ENCODE measurements around the gene PRKX.
"Not testable (repeated sequence)": the region's sequence is repeated elsewhere in the genome, so short reads cannot be mapped to it uniquely, and the experiment has no call there.

PRKX gene

DNA sequence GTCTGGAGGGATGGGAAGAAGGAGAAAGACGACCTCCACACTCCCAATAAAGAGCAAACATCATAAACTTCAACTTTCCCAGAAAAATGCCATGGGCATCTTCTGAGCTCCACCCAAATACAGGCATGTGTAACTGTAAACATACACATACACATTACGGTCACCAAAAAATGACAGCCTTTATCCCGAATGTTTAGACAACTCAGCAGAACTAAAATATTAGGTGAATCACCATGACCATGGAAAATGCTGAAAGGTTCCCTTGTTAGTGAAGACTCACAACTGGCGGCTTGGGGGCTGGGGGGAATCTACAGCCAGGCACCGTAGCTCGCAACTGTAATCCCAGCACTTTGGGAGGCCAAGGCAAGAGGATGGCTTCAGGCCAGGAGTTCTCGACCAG lies 33.0 kb downstream of the PRKX start:
- H3K79me2 ChIP-seq (ENCODE audit: control insufficient read depth, insufficient read depth, low read length, unreplicated experiment): no peaks in the 10 kb centered on the region
- H3K4me1 ChIP-seq (ENCODE audit: control insufficient read depth, insufficient read depth, low read length, unreplicated experiment): no peaks in the 10 kb centered on the region
- no peak overlapping the region for H3K27ac ChIP-seq (ENCODE audit: low read depth, low read length)
- H3K4me3 ChIP-seq (ENCODE audit: low read depth, low read length): no peak overlapping the region
- no peaks in the 10 kb centered on the region for H3K36me3 ChIP-seq (ENCODE audit: insufficient read depth, low read length)
- H3K27me3 ChIP-seq (ENCODE audit: insufficient read depth, low read length): no peaks in the 10 kb centered on the region
- no peak overlapping the region for H2AFZ ChIP-seq (ENCODE audit: low read length, unreplicated experiment)

- H3K4me1 ChIP-seq (ENCODE audit: control insufficient read depth, insufficient read depth, low read length, unreplicated experiment): no peaks in the 10 kb centered on the region
- H2AFZ ChIP-seq (ENCODE audit: low read length, unreplicated experiment): no peak overlapping the region
- no peak overlapping the region for H3K4me3 ChIP-seq (ENCODE audit: low read depth, low read length)
- no peaks in the 10 kb centered on the region for H3K36me3 ChIP-seq (ENCODE audit: insufficient read depth, low read length)
- no peak overlapping the region for H3K27ac ChIP-seq (ENCODE audit: low read depth, low read length)
- H3K27me3 ChIP-seq (ENCODE audit: insufficient read depth, low read length): no peaks in the 10 kb centered on the region
- H3K79me2 ChIP-seq (ENCODE audit: control insufficient read depth, insufficient read depth, low read length, unreplicated experiment): no peaks in the 10 kb centered on the region
These were observed 33.8 kb downstream of the PRKX start for GRCh38 chrX:3679669-3680068.

DNA sequence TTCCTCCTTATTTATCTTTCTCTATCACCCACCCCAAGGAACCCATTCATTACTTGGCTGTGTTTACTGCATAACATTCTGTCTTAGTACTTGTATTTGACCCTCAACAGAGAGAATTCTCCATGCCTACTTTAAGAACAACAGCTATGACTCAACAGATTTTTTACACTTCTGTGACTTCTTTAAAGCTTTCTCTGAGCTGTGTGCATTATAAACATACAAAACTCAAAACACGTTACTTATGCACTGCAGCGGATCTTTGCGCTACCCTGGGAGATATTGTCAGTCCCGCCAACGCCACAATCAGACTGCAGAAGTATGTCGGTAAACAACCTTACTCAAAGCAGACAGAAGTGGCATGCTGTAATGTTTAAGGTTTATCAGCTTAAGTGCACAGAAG lies 35.1 kb downstream of the PRKX start:
- Histone ChIP-seq H3K4me3 (ENCODE audit: low read depth, low read length) (no peak overlapping the region), H3K79me2 (ENCODE audit: control insufficient read depth, insufficient read depth, low read length, unreplicated experiment) (no peaks in the 10 kb centered on the region), H2AFZ (ENCODE audit: low read length, unreplicated experiment) (no peak overlapping the region), H3K27me3 (ENCODE audit: insufficient read depth, low read length) (no peaks in the 10 kb centered on the region), H3K4me1 (ENCODE audit: control insufficient read depth, insufficient read depth, low read length, unreplicated experiment) (no peaks in the 10 kb centered on the region), H3K27ac (ENCODE audit: low read depth, low read length) (no peak overlapping the region), H3K36me3 (ENCODE audit: insufficient read depth, low read length) (no peaks in the 10 kb centered on the region)

GRCh38 chrX:3674881-3675280 lies 38.6 kb downstream of the PRKX start:
- H2AFZ ChIP-seq (ENCODE audit: low read length, unreplicated experiment): no peak overlapping the region
- H3K27ac ChIP-seq (ENCODE audit: low read depth, low read length): no peak overlapping the region
- no peaks in the 10 kb centered on the region for H3K36me3 ChIP-seq (ENCODE audit: insufficient read depth, low read length)
- no peaks in the 10 kb centered on the region for H3K27me3 ChIP-seq (ENCODE audit: insufficient read depth, low read length)
- no peaks in the 10 kb centered on the region for H3K4me1 ChIP-seq (ENCODE audit: control insufficient read depth, insufficient read depth, low read length, unreplicated experiment)
- H3K79me2 ChIP-seq (ENCODE audit: control insufficient read depth, insufficient read depth, low read length, unreplicated experiment): no peaks in the 10 kb centered on the region
- H3K4me3 ChIP-seq (ENCODE audit: low read depth, low read length): no peak overlapping the region

DNA sequence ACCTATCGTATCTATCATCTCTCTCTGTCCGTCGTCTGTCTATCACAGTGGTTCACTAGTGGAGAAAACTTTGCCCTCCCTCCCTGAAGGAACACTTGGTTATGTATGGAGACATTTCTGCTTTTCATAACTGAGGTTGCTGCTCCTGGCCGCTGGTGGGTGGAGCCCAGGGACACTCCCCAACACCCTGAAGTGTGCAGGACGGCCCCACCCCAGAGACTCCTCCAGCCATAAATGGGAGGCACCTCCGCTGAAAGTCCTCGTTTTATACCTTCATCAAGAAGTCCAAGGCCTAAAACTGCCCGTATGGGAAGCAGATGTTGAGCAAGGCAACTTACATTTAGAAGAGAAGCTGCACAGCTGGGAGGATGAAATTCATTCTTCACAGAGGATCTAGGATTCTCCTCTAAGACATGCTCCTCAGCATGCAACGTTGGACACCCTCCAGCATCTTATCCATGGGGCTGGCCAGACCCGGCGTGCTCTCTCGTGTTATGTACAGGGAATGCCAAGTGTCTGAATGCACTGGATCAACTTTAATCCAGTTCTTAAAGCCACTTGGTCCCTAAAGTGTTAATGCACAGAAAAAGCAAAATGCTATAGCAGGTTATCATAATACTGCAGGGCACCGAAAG lies 43.5 kb downstream of the PRKX start:
- Histone ChIP-seq H3K27ac (ENCODE audit: low read depth, low read length) (no peak overlapping the region), H3K4me3 (ENCODE audit: low read depth, low read length) (no peak overlapping the region), H3K36me3 (ENCODE audit: insufficient read depth, low read length) (no peaks in the 10 kb centered on the region), H2AFZ (ENCODE audit: low read length, unreplicated experiment) (no peak overlapping the region), H3K27me3 (ENCODE audit: insufficient read depth, low read length) (no peaks in the 10 kb centered on the region), H3K4me1 (ENCODE audit: control insufficient read depth, insufficient read depth, low read length, unreplicated experiment) (no peaks in the 10 kb centered on the region), H3K79me2 (ENCODE audit: control insufficient read depth, insufficient read depth, low read length, unreplicated experiment) (no peaks in the 10 kb centered on the region)

DNA sequence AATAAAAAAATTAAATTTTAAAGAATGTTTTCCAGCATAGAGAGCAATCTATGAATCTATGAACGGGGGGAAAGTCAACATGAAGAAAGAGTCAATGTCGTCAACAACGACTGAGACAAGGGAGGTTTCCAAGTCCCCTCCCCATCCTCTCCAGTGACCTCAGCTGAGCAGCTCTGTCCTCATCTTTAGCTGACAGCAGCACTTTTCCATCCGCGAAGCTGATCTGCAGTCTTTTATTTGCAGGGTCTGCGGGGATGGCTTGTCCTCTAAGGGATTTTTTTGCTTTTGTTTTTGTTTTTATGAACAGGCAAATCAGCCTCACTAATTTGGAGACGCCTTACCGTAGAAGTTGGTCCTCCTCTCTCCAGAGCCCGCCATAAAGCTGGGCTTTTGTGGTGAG lies 46.5 kb downstream of the PRKX start:
- Histone ChIP-seq H3K27ac (ENCODE audit: low read depth, low read length) (no peak overlapping the region), H2AFZ (ENCODE audit: low read length, unreplicated experiment) (no peak overlapping the region), H3K36me3 (ENCODE audit: insufficient read depth, low read length) (no peaks in the 10 kb centered on the region), H3K4me1 (ENCODE audit: control insufficient read depth, insufficient read depth, low read length, unreplicated experiment) (no peaks in the 10 kb centered on the region), H3K27me3 (ENCODE audit: insufficient read depth, low read length) (no peaks in the 10 kb centered on the region), H3K79me2 (ENCODE audit: control insufficient read depth, insufficient read depth, low read length, unreplicated experiment) (no peaks in the 10 kb centered on the region), H3K4me3 (ENCODE audit: low read depth, low read length) (no peak overlapping the region)

DNA sequence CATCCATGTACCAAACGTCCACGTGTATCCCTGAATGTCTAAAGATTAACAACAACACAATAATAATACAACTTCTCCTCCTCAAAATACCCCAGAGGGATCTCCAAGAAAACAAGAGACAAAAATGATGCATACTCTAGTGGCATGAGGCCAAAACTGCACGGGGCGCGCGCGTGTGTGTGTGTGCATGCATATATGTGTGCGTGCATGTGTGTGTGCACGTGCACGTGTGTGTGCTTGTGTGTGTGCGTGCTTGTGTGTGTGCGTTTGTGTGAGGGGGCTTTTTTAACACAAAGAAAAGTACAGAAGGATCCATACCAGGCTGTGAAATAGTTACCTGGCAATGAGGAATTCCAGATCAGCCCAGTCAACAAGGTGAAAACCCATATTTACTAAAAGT lies 48.5 kb downstream of the PRKX start:
- Histone ChIP-seq H3K4me3 (ENCODE audit: low read depth, low read length) (no peak overlapping the region), H3K79me2 (ENCODE audit: control insufficient read depth, insufficient read depth, low read length, unreplicated experiment) (no peaks in the 10 kb centered on the region), H3K4me1 (ENCODE audit: control insufficient read depth, insufficient read depth, low read length, unreplicated experiment) (no peaks in the 10 kb centered on the region), H3K36me3 (ENCODE audit: insufficient read depth, low read length) (no peaks in the 10 kb centered on the region), H3K27ac (ENCODE audit: low read depth, low read length) (no peak overlapping the region), H3K27me3 (ENCODE audit: insufficient read depth, low read length) (no peaks in the 10 kb centered on the region), H2AFZ (ENCODE audit: low read length, unreplicated experiment) (no peak overlapping the region)

DNA sequence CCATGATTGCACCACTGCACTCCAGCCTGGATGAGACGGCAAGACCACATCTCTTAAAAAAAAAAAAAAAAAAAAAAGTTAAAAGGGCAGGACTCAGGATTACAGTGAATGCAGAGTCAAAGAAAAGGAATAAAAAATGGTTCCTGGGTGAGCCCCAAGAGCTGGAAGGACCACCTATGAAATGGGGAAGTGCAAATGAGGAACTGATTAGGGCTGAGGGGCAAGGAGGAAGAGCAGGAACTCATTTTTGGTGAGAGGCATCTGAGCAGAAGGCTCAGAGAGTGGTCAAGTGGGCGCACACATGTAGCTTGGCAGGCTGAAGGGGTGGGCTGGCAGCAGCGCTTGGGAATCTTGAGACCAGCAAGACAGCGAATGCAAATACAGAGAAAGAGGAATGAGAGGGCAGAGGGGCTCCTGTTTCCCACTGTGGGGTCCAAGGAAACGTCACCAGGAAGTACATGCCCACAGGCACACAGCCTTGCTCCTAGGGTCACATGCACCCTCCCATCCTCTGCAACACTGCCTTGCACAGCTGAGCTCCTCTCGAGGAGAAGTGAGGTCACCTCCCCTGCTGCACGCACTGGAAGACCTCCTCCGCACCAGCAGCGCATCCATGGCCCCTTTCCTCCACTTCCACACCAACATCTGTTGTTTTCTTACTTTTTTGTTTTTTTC lies 49.7 kb downstream of the PRKX start:
- not testable (repeated sequence) for H3K36me3 ChIP-seq (ENCODE audit: insufficient read depth, low read length); H3K27me3 ChIP-seq (ENCODE audit: insufficient read depth, low read length); H2AFZ ChIP-seq (ENCODE audit: low read length, unreplicated experiment); H3K4me3 ChIP-seq (ENCODE audit: low read depth, low read length); H3K79me2 ChIP-seq (ENCODE audit: control insufficient read depth, insufficient read depth, low read length, unreplicated experiment); H3K27ac ChIP-seq (ENCODE audit: low read depth, low read length); H3K4me1 ChIP-seq (ENCODE audit: control insufficient read depth, insufficient read depth, low read length, unreplicated experiment)

GRCh38 chrX:3659761-3660160 lies 53.7 kb downstream of the PRKX start:
- no peaks in the 10 kb centered on the region for H3K36me3 ChIP-seq (ENCODE audit: insufficient read depth, low read length)
- H3K27ac ChIP-seq (ENCODE audit: low read depth, low read length): no peak overlapping the region

GRCh38 chrX:3655181-3655580 lies 58.3 kb downstream of the PRKX start:
- no peaks in the 10 kb centered on the region for H3K27me3 ChIP-seq (ENCODE audit: insufficient read depth, low read length)
- no peak overlapping the region for H3K4me3 ChIP-seq (ENCODE audit: low read depth, low read length)
- no peaks in the 10 kb centered on the region for H3K79me2 ChIP-seq (ENCODE audit: control insufficient read depth, insufficient read depth, low read length, unreplicated experiment)
- H3K27ac ChIP-seq (ENCODE audit: low read depth, low read length): no peak overlapping the region
- no peaks in the 10 kb centered on the region for H3K36me3 ChIP-seq (ENCODE audit: insufficient read depth, low read length)
- no peak overlapping the region for H2AFZ ChIP-seq (ENCODE audit: low read length, unreplicated experiment)
- H3K4me1 ChIP-seq (ENCODE audit: control insufficient read depth, insufficient read depth, low read length, unreplicated experiment): no peaks in the 10 kb centered on the region

More at GRCh38 chrX:3659761-3660160, 53.7 kb downstream of the PRKX start:
- Histone ChIP-seq H3K4me1 (ENCODE audit: control insufficient read depth, insufficient read depth, low read length, unreplicated experiment) (no peaks in the 10 kb centered on the region), H3K27me3 (ENCODE audit: insufficient read depth, low read length) (no peaks in the 10 kb centered on the region), H2AFZ (ENCODE audit: low read length, unreplicated experiment) (no peak overlapping the region), H3K4me3 (ENCODE audit: low read depth, low read length) (no peak overlapping the region), H3K79me2 (ENCODE audit: control insufficient read depth, insufficient read depth, low read length, unreplicated experiment) (no peaks in the 10 kb centered on the region)

GRCh38 chrX:3653111-3653510 lies 60.3 kb downstream of the PRKX start:
- Histone ChIP-seq H3K4me3 (ENCODE audit: low read depth, low read length) (no peak overlapping the region), H3K4me1 (ENCODE audit: control insufficient read depth, insufficient read depth, low read length, unreplicated experiment) (no peaks in the 10 kb centered on the region), H3K36me3 (ENCODE audit: insufficient read depth, low read length) (no peaks in the 10 kb centered on the region), H3K27me3 (ENCODE audit: insufficient read depth, low read length) (no peaks in the 10 kb centered on the region), H3K79me2 (ENCODE audit: control insufficient read depth, insufficient read depth, low read length, unreplicated experiment) (no peaks in the 10 kb centered on the region), H2AFZ (ENCODE audit: low read length, unreplicated experiment) (no peak overlapping the region), H3K27ac (ENCODE audit: low read depth, low read length) (no peak overlapping the region)
